ENCODE measurements around the gene TP53I13. TPM values are rescaled to one million over a fixed set of nuclear protein-coding genes. Genes with fewer than 3 reads are reported as not detected.

The TP53I13 gene
- total and polyA plus RNA-seq, 2 of the 13 experiments (the other 11 are each of a cell fraction or from before 2014, with no cell fraction given) = 16.9 to 25.7 TPM

- no peak for TF ChIP-seq AHDC1 (CRISPR knock-in tag; IDR thresholded peaks at IDR 0.05; ENCODE audit: borderline replicate concordance)
- TF ChIP-seq ZNF318 (CRISPR knock-in tag; IDR thresholded peaks at IDR 0.05) = no peak
- TF ChIP-seq TAF15 (IDR thresholded peaks at IDR 0.05; ENCODE audit: low read depth, low read length, poor library complexity, severe bottlenecking) = no peak
- no peak for TF ChIP-seq FOXK1 (CRISPR knock-in tag; IDR thresholded peaks at IDR 0.05; ENCODE audit: borderline replicate concordance, low read depth)
- no peak for TF ChIP-seq ZBTB3 (CRISPR knock-in tag; IDR thresholded peaks at IDR 0.05; ENCODE audit: borderline replicate concordance, low read depth)
- TF ChIP-seq HBP1 (CRISPR knock-in tag; IDR thresholded peaks at IDR 0.05; ENCODE audit: low read depth) = peak; percentile 22; the same call in 1 of the 2 replicates
Observed at GRCh38 chr17:29591146-29591736, 22.7 kb downstream of the TP53I13 start (continued).

Data from HepG2 (cell line).